CD14-positive monocyte (primary cell): ENCODE data around the gene MCRIP2. TPM values are rescaled to one million over a fixed set of nuclear protein-coding genes. Genes with fewer than 3 reads are reported as not detected.

Source experiments
- DNase-seq, 3 donors: peaks; one replicate each; pipeline ENCODE4 v3.0.0-alpha.2; 2011 to 2022
- H2AFZ ChIP-seq: 2 replicates; pipeline ENCODE4 v1.6.0; 2012; ENCODE audit warnings: mild to moderate bottlenecking, low read depth, low read length, inconsistent platforms; ENCODE audit not compliant: insufficient read depth, poor library complexity, severe bottlenecking
- H3K27ac ChIP-seq, 2 donors: 1 replicate in 1 of 2; 2 replicates in 1 of 2; pipeline ENCODE4 v1.5.1; 2012 to 2013; ENCODE audit warnings: low read length in 2 of 2, control low read depth in 1 of 2, inconsistent platforms in 1 of 2, low read depth in 1 of 2, mild to moderate bottlenecking in 1 of 2
- H3K27me3 ChIP-seq, 2 donors: one replicate each; pipeline versions ENCODE4 v1.6.0 to v1.6.1; 2011 to 2013; ENCODE audit warnings: low read length in 2 of 2; ENCODE audit not compliant: control insufficient read depth in 2 of 2, insufficient read depth in 2 of 2
- H3K36me3 ChIP-seq, 2 donors: replicated peaks in 1 of 2; 1 replicate in 1 of 2; 2 replicates in 1 of 2; pipeline versions ENCODE4 v1.5.1 to v1.6.1; 2012 to 2013; ENCODE audit warnings: low read length in 2 of 2, control low read depth in 1 of 2, inconsistent platforms in 1 of 2, mild to moderate bottlenecking in 1 of 2; ENCODE audit not compliant: insufficient read depth in 2 of 2, control insufficient read depth in 1 of 2
- H3K4me1 ChIP-seq, 2 donors: 1 replicate in 1 of 2; 2 replicates in 1 of 2; pipeline versions ENCODE4 v1.5.1 to v1.6.1; 2012 to 2013; ENCODE audit warnings: low read length in 2 of 2, control low read depth in 1 of 2, inconsistent platforms in 1 of 2, mild to moderate bottlenecking in 1 of 2, moderate library complexity in 1 of 2; ENCODE audit not compliant: insufficient read depth in 2 of 2, control insufficient read depth in 1 of 2
- H3K4me2 ChIP-seq: replicated peaks from 2 replicates; pipeline ENCODE3; 2012; ENCODE audit warnings: low read length, moderate library complexity, mild to moderate bottlenecking; ENCODE audit not compliant: poor library complexity, severe bottlenecking; ENCODE audit errors: extremely low read depth
- H3K4me3 ChIP-seq, 3 experiments: fragments of 200-600 bp in 1 of 3; sonication (generic) in 1 of 3; replicated peaks in 1 of 3; 1 replicate in 2 of 3; 2 replicates in 1 of 3; pipeline ENCODE4 v1.5.1; 2011 to 2013; ENCODE audit warnings: low read length in 3 of 3, mild to moderate bottlenecking in 3 of 3, control low read depth in 2 of 3, low read depth in 2 of 3, inconsistent platforms in 1 of 3, moderate library complexity in 1 of 3
- H3K79me2 ChIP-seq: 2 replicates; pipeline ENCODE4 v1.6.0; 2012; ENCODE audit warnings: mild to moderate bottlenecking, control low read depth, inconsistent platforms, low read length, moderate library complexity; ENCODE audit not compliant: insufficient read depth
- H3K9ac ChIP-seq: 2 replicates; pipeline ENCODE4 v1.6.0; 2017; ENCODE audit warnings: low read length, mild to moderate bottlenecking; ENCODE audit not compliant: insufficient read depth, poor library complexity, severe bottlenecking
- H3K9me3 ChIP-seq, 2 donors: replicated peaks in 1 of 2; 1 replicate in 1 of 2; 2 replicates in 1 of 2; pipeline versions ENCODE4 v1.5.1 to v1.6.1; 2012 to 2013; ENCODE audit warnings: low read length in 2 of 2, control low read depth in 1 of 2; ENCODE audit not compliant: control insufficient read depth in 1 of 2, insufficient read depth in 1 of 2
- H4K20me1 ChIP-seq: 2 replicates; pipeline ENCODE4 v1.6.0; 2012; ENCODE audit warnings: mild to moderate bottlenecking, low read length, control low read depth, moderate library complexity; ENCODE audit not compliant: insufficient read depth
- H3K27ac Mint-ChIP-seq, 7 donors: one replicate each; pipeline ENCODE4 v1.8.0; 2020; ENCODE audit warnings: mild to moderate bottlenecking in 7 of 7, mixed read lengths in 7 of 7, moderate library complexity in 6 of 7, inconsistent platforms in 2 of 7
- H3K27me3 Mint-ChIP-seq, 3 donors: one replicate each; pipeline ENCODE4 v1.8.0; 2021 to 2022; ENCODE audit warnings: low read depth in 3 of 3, mild to moderate bottlenecking in 3 of 3, mixed read lengths in 3 of 3, moderate library complexity in 3 of 3, inconsistent platforms in 1 of 3
- H3K36me3 Mint-ChIP-seq, 2 donors: one replicate each; pipeline ENCODE4 v1.8.0; 2020; ENCODE audit warnings: mixed read lengths in 2 of 2, inconsistent platforms in 1 of 2, mild to moderate bottlenecking in 1 of 2
- H3K4me1 Mint-ChIP-seq: one replicate; pipeline ENCODE4 v1.8.0; 2020; ENCODE audit warnings: mild to moderate bottlenecking, mixed read lengths
- H3K4me3 Mint-ChIP-seq, 2 donors: one replicate each; pipeline ENCODE4 v1.8.0; 2020; ENCODE audit warnings: mild to moderate bottlenecking in 2 of 2, mixed read lengths in 2 of 2, moderate library complexity in 1 of 2
- H3K9me3 Mint-ChIP-seq, 7 donors: one replicate each; pipeline ENCODE4 v1.8.0; 2020 to 2022; ENCODE audit warnings: mixed read lengths in 7 of 7, mild to moderate bottlenecking in 6 of 7, moderate library complexity in 6 of 7, inconsistent platforms in 2 of 7
- CTCF ChIP-seq: fragments of 200-600 bp; IDR thresholded peaks from one replicate; pipeline ENCODE4 v1.8.0; 2022; ENCODE audit warnings: antibody characterized with exemption, mild to moderate bottlenecking
- WGBS: methylation state at CpG from one replicate; pipeline ENCODE4 v1.1.5; 2013; ENCODE audit warnings: missing lambda C conversion rate; ENCODE audit not compliant: insufficient coverage; 5-methylcytosine and 5-hydroxymethylcytosine counted together
- intact Hi-C, 2 donors: fragments of 100-400 bp; cut with micrococcal nuclease; formaldehyde crosslinking; loops; one replicate each; pipeline versions ENCODE4 v1.15.0 to v1.15.1; 2023
- polyA plus RNA-seq, 3 donors: library from polyadenylated mRNA; depleted of rRNA in 1 of 3; unstranded in 2 of 3; stranded (reverse) in 1 of 3; fragments of 300-500 nt in 2 of 3; fragments of >200 nt in 1 of 3; fragmentation: Illumina TruSeq in 2 of 3; gene quantifications; 1 replicate in 2 of 3; 2 replicates in 1 of 3; pipeline ENCODE4 v1.2.3, GENCODE V29; 2012 to 2021

MCRIP2 gene
- polyA plus RNA-seq, 3 donors: 23.7 to 65.6 (median 42.1) TPM

- WGBS: 97% methylated on average over 7 of the region's 12 CpGs
- H3K4me3 ChIP-seq: no peak overlapping the region
- no peak overlapping the region for H3K27ac ChIP-seq
- H3K9ac ChIP-seq: no peak overlapping the region
- Mint-ChIP-seq H3K9me3 (peaks cover 0 to 2% (median 0%) of the 10 kb centered on the region in 7 donors), H3K27me3 (no peaks in the 10 kb centered on the region), H3K36me3 (peaks cover 5 to 15% of the 10 kb centered on the region in 2 donors), H3K4me1 (peaks cover 42% of the 10 kb centered on the region), H3K4me3 (no peak overlapping the region), H3K27ac (peak overlapping the region in 1 of 7 donors; percentile 77)
- TF ChIP-seq CTCF: no peak
- no peaks in the 10 kb centered on the region for H3K36me3 ChIP-seq
- peaks cover 31% of the 10 kb centered on the region for H3K79me2 ChIP-seq
- peaks cover 41 to 64% of the 10 kb centered on the region in 2 donors for H3K4me1 ChIP-seq
- no peak overlapping the region for H3K4me2 ChIP-seq
- DNase-seq: no peak
- H3K9me3 ChIP-seq: no peaks in the 10 kb centered on the region
- intact Hi-C loops: no loop called here
- H4K20me1 ChIP-seq: peaks cover 49% of the 10 kb centered on the region
- H2AFZ ChIP-seq: no peak overlapping the region
- no peaks in the 10 kb centered on the region for H3K27me3 ChIP-seq
Measured at GRCh38 chr16:644556-644955, 2.9 kb downstream of the MCRIP2 start.

DNA sequence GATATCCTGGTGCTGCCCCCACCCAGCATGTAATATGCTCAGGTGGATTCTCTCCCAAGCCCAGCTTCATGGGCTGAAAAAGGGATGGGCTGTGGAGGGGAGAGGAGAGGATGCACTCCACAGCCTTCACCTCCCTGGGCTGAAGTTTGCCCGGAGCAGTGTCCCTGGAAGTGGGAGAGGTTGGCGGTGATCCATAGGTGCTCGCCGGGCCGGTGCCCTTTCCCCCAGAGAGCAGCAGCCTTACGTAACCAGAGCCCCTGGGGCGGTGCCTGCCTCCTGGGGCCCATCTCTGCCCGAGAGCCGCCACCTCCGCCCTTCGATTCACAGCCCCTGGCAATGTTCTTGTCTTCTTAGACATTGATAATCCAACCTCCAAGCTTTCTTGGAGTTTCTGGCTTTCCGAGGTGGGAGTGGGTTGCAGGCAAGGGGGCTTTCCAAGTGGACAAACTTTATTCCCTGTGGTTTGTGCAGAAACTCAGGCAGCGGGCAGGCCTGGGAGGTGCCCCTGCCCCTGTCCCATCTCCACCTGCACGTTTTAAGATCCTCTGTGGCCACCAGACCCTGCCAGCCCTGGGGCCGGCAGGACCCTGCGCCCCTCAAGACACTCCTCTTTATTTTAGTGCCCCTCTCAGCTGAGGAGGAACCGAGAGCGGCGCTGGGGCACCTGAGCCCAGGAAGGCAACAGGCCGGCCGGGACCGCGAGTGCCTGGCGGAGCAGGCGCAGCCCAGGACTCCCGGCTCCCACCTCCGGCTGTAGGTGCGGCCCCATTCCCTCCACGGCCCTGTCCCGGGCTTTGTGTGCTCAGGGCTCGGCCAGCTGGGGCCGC, 4.4 kb downstream of the MCRIP2 start:
- Histone ChIP-seq H3K27me3 (no peaks in the 10 kb centered on the region), H3K36me3 (no peaks in the 10 kb centered on the region), H3K79me2 (peaks cover 28% of the 10 kb centered on the region), H2AFZ (no peak overlapping the region), H3K9me3 (no peaks in the 10 kb centered on the region), H3K4me1 (peaks cover 39 to 68% of the 10 kb centered on the region in 2 donors), H4K20me1 (peaks cover 49% of the 10 kb centered on the region), H3K4me2 (no peak overlapping the region), H3K9ac (no peak overlapping the region), H3K27ac (no peak overlapping the region), H3K4me3 (no peak overlapping the region)
- H3K36me3 Mint-ChIP-seq: peaks cover 5 to 15% of the 10 kb centered on the region in 2 donors
- no peak for DNase-seq
- H3K27me3 Mint-ChIP-seq: peaks cover 0 to 3% (median 0%) of the 10 kb centered on the region in 3 donors
- WGBS: 92% methylated on average over 26 of the region's 32 CpGs
- H3K27ac Mint-ChIP-seq: no peak overlapping the region
- H3K4me3 Mint-ChIP-seq: no peak overlapping the region
- peaks cover 0 to 2% (median 0%) of the 10 kb centered on the region in 7 donors for H3K9me3 Mint-ChIP-seq
- no peak for TF ChIP-seq CTCF
- H3K4me1 Mint-ChIP-seq: peaks cover 47% of the 10 kb centered on the region
- intact Hi-C loops: no loop called here
